Stimulated activated naive CD8-positive, alpha-beta T cell treated with anti-CD3 and anti-CD28 coated beads, Interleukin-15, amount 100 ng/mL, for 72 hours (primary cell): ENCODE data around the gene CUL7.

Experiments
- ATAC-seq: fragments of 150-1000 bp; cut with Tn5 transposase; 2 replicates; pipeline ENCODE4 v1.10.0; 2021; ENCODE audit warnings: mild to moderate bottlenecking, moderate library complexity
- DNase-seq, 2 donors: peaks; one replicate each; pipeline ENCODE4 v3.0.0; 2021 to 2022
- H3K27ac Mint-ChIP-seq, 2 donors: one replicate each; pipeline ENCODE4 v1.8.0; 2022; ENCODE audit warnings: mild to moderate bottlenecking in 2 of 2, mixed read lengths in 2 of 2, moderate library complexity in 2 of 2
- H3K27me3 Mint-ChIP-seq: one replicate; pipeline ENCODE4 v1.8.0; 2022; ENCODE audit warnings: mixed read lengths
- H3K4me1 Mint-ChIP-seq: one replicate; pipeline ENCODE4 v1.8.0; 2022; ENCODE audit warnings: mild to moderate bottlenecking, mixed read lengths
- H3K4me3 Mint-ChIP-seq, 2 donors: one replicate each; pipeline ENCODE4 v1.8.0; 2022; ENCODE audit warnings: mild to moderate bottlenecking in 2 of 2, mixed read lengths in 2 of 2, moderate library complexity in 1 of 2
- H3K9me3 Mint-ChIP-seq, 2 donors: one replicate each; pipeline ENCODE4 v1.8.0; 2022; ENCODE audit warnings: mixed read lengths in 2 of 2

CUL7 gene

DNA sequence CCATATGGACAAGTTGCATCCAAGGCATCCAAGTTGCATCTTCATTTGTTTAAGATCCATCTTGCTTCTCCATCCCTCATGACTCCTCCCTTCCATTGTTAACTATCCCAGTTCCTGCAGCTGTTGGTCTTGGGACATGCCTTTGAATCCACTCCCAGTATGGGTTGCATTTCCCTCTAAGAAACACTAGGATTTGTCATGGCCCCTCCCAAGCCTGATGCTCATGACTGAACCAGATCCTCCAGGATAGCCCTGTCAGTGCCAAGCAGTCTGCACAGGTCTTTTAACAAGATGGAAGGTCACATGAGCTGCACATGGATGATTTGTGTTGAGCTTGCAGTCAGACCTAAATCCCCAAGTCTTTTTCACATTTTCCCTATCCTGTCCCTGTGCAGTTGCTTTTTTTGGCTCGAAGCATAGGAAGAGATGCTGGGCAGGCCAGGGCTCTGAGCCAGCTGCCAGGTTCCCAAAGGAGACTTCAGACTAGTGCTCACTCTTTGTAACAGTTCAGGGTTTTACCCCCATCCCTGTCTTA is 65.1 kb downstream of the CUL7 start:
- Mint-ChIP-seq H3K4me3 (no peak overlapping the region), H3K27me3 (no peaks in the 10 kb centered on the region), H3K9me3 (no peaks in the 10 kb centered on the region), H3K4me1 (peaks cover 48% of the 10 kb centered on the region), H3K27ac (no peak overlapping the region)
- ATAC-seq (no peak), DNase-seq (no peak)
